Measurements from ENCODE around the gene SH3GLB2. TPM values are rescaled to one million over a fixed set of nuclear protein-coding genes. Genes with fewer than 3 reads are reported as not detected.

The SH3GLB2 gene
- total RNA-seq, 1 donor from 2014 or later, result 57.8 TPM

GRCh38 chr9:129023036-129023907 is 4.9 kb downstream of the SH3GLB2 start:
- no peak overlapping the region for H3K4me3 Mint-ChIP-seq (ENCODE audit: unreplicated experiment)
- H3K27ac Mint-ChIP-seq (ENCODE audit: unreplicated experiment), result peak overlapping the region; percentile 65
- DNase-seq (ENCODE audit: low spot score), result no peak

GRCh38 chr9:129022037-129022436 is 6.1 kb downstream of the SH3GLB2 start:
- H3K27me3 Mint-ChIP-seq (ENCODE audit: low read depth), result no peaks in the 10 kb centered on the region
- H3K36me3 Mint-ChIP-seq (ENCODE audit: low read depth), result peaks cover 4% of the 10 kb centered on the region
- H3K4me3 Mint-ChIP-seq (ENCODE audit: unreplicated experiment), result no peak overlapping the region
- no peak overlapping the region for H3K27ac Mint-ChIP-seq (ENCODE audit: unreplicated experiment)
- H3K9me3 Mint-ChIP-seq (ENCODE audit: low read depth), result no peaks in the 10 kb centered on the region
- no peak for TF ChIP-seq CTCF (IDR thresholded peaks at IDR 0.05)
- peaks cover 33% of the 10 kb centered on the region for H3K4me1 Mint-ChIP-seq (ENCODE audit: low read depth)
- no peak for DNase-seq (ENCODE audit: low spot score)

More at GRCh38 chr9:129023036-129023907, 4.9 kb downstream of the SH3GLB2 start:
- Mint-ChIP-seq H3K9me3 (ENCODE audit: low read depth) (no peaks in the 10 kb centered on the region), H3K36me3 (ENCODE audit: low read depth) (peaks cover 1% of the 10 kb centered on the region), H3K4me1 (ENCODE audit: low read depth) (peaks cover 38% of the 10 kb centered on the region), H3K27me3 (ENCODE audit: low read depth) (no peaks in the 10 kb centered on the region)
- no peak for TF ChIP-seq CTCF (IDR thresholded peaks at IDR 0.05)

- Mint-ChIP-seq H3K4me1 (ENCODE audit: low read depth) (peaks cover 24% of the 10 kb centered on the region), H3K4me3 (ENCODE audit: unreplicated experiment) (no peak overlapping the region), H3K9me3 (ENCODE audit: low read depth) (no peaks in the 10 kb centered on the region), H3K27ac (ENCODE audit: unreplicated experiment) (no peak overlapping the region), H3K27me3 (ENCODE audit: low read depth) (no peaks in the 10 kb centered on the region), H3K36me3 (ENCODE audit: low read depth) (peaks cover 4% of the 10 kb centered on the region)
- no peak for DNase-seq (ENCODE audit: low spot score)
- no peak for TF ChIP-seq CTCF (IDR thresholded peaks at IDR 0.05)
Observed at GRCh38 chr9:129021091-129021490, 7.0 kb downstream of the SH3GLB2 start.

GRCh38 chr9:129014608-129015007 is 13.5 kb downstream of the SH3GLB2 start:
- no peak overlapping the region for H3K4me3 Mint-ChIP-seq (ENCODE audit: unreplicated experiment)
- DNase-seq (ENCODE audit: low spot score), result no peak
- H3K4me1 Mint-ChIP-seq (ENCODE audit: low read depth), result no peaks in the 10 kb centered on the region
- no peaks in the 10 kb centered on the region for H3K9me3 Mint-ChIP-seq (ENCODE audit: low read depth)
- H3K27ac Mint-ChIP-seq (ENCODE audit: unreplicated experiment), result no peak overlapping the region
- H3K27me3 Mint-ChIP-seq (ENCODE audit: low read depth), result no peaks in the 10 kb centered on the region
- H3K36me3 Mint-ChIP-seq (ENCODE audit: low read depth), result peaks cover 8% of the 10 kb centered on the region
- no peak for TF ChIP-seq CTCF (IDR thresholded peaks at IDR 0.05)

- H3K4me3 Mint-ChIP-seq (ENCODE audit: unreplicated experiment), result no peak overlapping the region
- H3K4me1 Mint-ChIP-seq (ENCODE audit: low read depth), result no peaks in the 10 kb centered on the region
- H3K9me3 Mint-ChIP-seq (ENCODE audit: low read depth), result no peaks in the 10 kb centered on the region
- H3K27me3 Mint-ChIP-seq (ENCODE audit: low read depth), result no peaks in the 10 kb centered on the region
- DNase-seq (ENCODE audit: low spot score), result no peak
- no peak for TF ChIP-seq CTCF (IDR thresholded peaks at IDR 0.05)
- H3K27ac Mint-ChIP-seq (ENCODE audit: unreplicated experiment), result no peak overlapping the region
- peaks cover 8% of the 10 kb centered on the region for H3K36me3 Mint-ChIP-seq (ENCODE audit: low read depth)
Observed at GRCh38 chr9:129014124-129014523, 14.0 kb downstream of the SH3GLB2 start.

Data from chondrocyte (in vitro differentiated cells).